GM12872 (cell line): ENCODE data around the gene TAP2.

Source experiments
- TF ChIP-seq, protein P1 (sequence below): IDR thresholded peaks from 3 replicates; pipeline ENCODE4 v1.5.1; 2011; ENCODE audit warnings: low read depth, mild to moderate bottlenecking, low read length, moderate library complexity; ENCODE audit not compliant: insufficient read depth

TAP2 gene

GRCh38 chr6:32858194-32858593 is 19.7 kb upstream of the TAP2 start:
- TF ChIP-seq, protein P1, sequence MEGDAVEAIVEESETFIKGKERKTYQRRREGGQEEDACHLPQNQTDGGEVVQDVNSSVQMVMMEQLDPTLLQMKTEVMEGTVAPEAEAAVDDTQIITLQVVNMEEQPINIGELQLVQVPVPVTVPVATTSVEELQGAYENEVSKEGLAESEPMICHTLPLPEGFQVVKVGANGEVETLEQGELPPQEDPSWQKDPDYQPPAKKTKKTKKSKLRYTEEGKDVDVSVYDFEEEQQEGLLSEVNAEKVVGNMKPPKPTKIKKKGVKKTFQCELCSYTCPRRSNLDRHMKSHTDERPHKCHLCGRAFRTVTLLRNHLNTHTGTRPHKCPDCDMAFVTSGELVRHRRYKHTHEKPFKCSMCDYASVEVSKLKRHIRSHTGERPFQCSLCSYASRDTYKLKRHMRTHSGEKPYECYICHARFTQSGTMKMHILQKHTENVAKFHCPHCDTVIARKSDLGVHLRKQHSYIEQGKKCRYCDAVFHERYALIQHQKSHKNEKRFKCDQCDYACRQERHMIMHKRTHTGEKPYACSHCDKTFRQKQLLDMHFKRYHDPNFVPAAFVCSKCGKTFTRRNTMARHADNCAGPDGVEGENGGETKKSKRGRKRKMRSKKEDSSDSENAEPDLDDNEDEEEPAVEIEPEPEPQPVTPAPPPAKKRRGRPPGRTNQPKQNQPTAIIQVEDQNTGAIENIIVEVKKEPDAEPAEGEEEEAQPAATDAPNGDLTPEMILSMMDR, result no peak

GRCh38 chr6:32857156-32857891 is 18.8 kb upstream of the TAP2 start:
- TF ChIP-seq, protein P1, result no peak

GRCh38 chr6:32855467-32856174 is 17.1 kb upstream of the TAP2 start:
- TF ChIP-seq, protein P1, result no peak

GRCh38 chr6:32854376-32855178 is 16.0 kb upstream of the TAP2 start:
- TF ChIP-seq, protein P1, result no peak

GRCh38 chr6:32853541-32854375 is 15.2 kb upstream of the TAP2 start, which contains the start of the genes PSMB9 and TAP1:
PSMB9 (plus strand) TSS chr6:32854192; CDS start chr6:32854230, 38 bp downstream.
TAP1 (minus strand) TSS chr6:32853704; CDS start chr6:32853636, 68 bp downstream.
- TF ChIP-seq, protein P1, result peak; percentile 78

DNA sequence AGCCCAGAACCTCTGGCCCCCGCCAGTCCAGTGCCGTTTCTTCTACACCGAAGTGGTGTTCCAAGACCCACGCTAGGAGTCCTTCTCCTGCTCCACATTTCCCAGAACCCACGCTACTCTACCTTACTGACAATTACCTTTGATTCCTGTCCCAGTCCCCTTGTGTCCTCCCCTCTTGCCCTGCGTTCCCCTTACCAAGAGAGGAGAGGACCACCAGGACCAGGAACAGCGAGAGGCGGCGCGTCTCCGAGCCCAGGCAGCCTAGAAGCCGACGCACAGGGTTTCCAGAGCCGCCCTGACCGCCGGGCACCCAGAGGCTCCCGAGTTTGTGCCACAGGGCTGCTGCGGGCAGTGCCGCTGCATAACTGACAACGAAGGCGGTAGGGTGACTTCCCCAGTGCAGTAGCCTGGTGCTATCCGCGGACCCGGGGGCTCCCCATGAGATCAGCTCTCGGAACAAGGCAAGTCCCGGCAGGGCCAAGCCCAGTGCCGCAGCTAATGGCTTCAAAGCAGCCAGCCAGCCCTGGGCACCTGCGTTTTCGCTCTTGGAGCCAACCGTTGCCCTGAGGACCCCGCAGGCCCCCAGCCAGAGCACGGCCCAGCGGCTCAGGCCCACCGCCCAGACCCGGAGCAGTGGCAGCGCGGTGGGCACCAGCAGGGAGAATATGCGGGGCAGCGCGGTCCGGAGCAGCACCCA is 14.5 kb upstream of the TAP2 start:
- TF ChIP-seq, protein P1, result no peak
